HepG2 (cell line): ENCODE measurements around the gene SYT9. TPM values are rescaled to one million over a fixed set of nuclear protein-coding genes. Genes with fewer than 3 reads are reported as not detected.

Source experiments
- ATAC-seq: fragments of 200-7000 bp; cut with Tn5 transposase; 3 replicates; pipeline ENCODE4 v1.9.1; 2020; ENCODE audit warnings: mild to moderate bottlenecking, moderate library complexity
- BruUV-seq: library from RNA; stranded (reverse); fragments of 400-500 nt; replicated peaks from 2 replicates; lab custom pipeline; 2021; lab: Mats Ljungman, UMichigan
- CTCF ChIA-PET: fragments of 300-600 bp; formaldehyde crosslinking; extraction: SDS; loops from one replicate; lab custom pipeline; 2021; ENCODE audit warnings: low total read pairs, inconsistent platforms, low intra/inter-chr PET ratio; lab: Yijun Ruan, JAX
- POLR2A ChIA-PET: fragments of 350-600 bp; sonication (Branson Sonifier 250); formaldehyde crosslinking; loops from one replicate; lab custom pipeline; 2020; ENCODE audit warnings: antibody characterized with exemption, inconsistent platforms; lab: Yijun Ruan, JAX
- DNase-seq: peaks from one replicate; pipeline ENCODE4 v3.0.0-alpha.2; 2015; ENCODE audit warnings: low spot score
- FAIRE-seq: peaks from 3 replicates; lab custom pipeline; 2011; peaks lifted over from hg19 to GRCh38; lab: Jason Lieb, UNC
- H2AFZ ChIP-seq: one replicate; pipeline ENCODE4 v1.6.1; 2011; ENCODE audit warnings: low read length, inconsistent platforms
- H3K27ac ChIP-seq: fragments of 300-600 bp; 3 replicates; pipeline ENCODE4 v1.8.0; 2011; ENCODE audit warnings: mixed run types, mild to moderate bottlenecking, mixed read lengths, low read length, inconsistent platforms; ENCODE audit not compliant: insufficient read depth; ENCODE audit errors: extremely low read length
- H3K27me3 ChIP-seq, 2 experiments: fragments of 200-600 bp in 1 of 2; 2 replicates in 1 of 2; 3 replicates in 1 of 2; pipeline versions ENCODE4 v1.6.0 to v1.8.0; 2011; ENCODE audit warnings: low read length in 2 of 2, mild to moderate bottlenecking in 2 of 2, moderate library complexity in 2 of 2, inconsistent platforms in 1 of 2; ENCODE audit not compliant: insufficient read depth in 2 of 2, control insufficient read depth in 1 of 2
- H3K36me3 ChIP-seq, 2 experiments: fragments of 200-600 bp in 1 of 2; replicated peaks in 1 of 2; 2 replicates in 1 of 2; 3 replicates in 1 of 2; pipeline versions ENCODE4 v1.5.1 to v1.8.0; 2011; ENCODE audit warnings: low read length in 2 of 2, inconsistent platforms in 1 of 2; ENCODE audit not compliant: insufficient read depth in 2 of 2, control insufficient read depth in 1 of 2
- H3K4me1 ChIP-seq: 2 replicates; pipeline ENCODE4 v1.5.1; 2012; ENCODE audit warnings: low read length, inconsistent platforms; ENCODE audit not compliant: insufficient read depth
- H3K4me2 ChIP-seq: 2 replicates; pipeline ENCODE4 v1.6.0; 2011; ENCODE audit warnings: low read depth, low read length, inconsistent platforms
- H3K4me3 ChIP-seq, 3 experiments: fragments of 200-600 bp in 1 of 3; sonication (generic), shearing (Covaris generic) in 1 of 3; replicated peaks in 1 of 3; 2 replicates each; pipeline ENCODE4 v1.5.1; 2011 to 2016; ENCODE audit warnings: low read length in 3 of 3, inconsistent platforms in 2 of 3, low read depth in 2 of 3, mild to moderate bottlenecking in 2 of 3, control low read depth in 1 of 3, mixed read lengths in 1 of 3; ENCODE audit not compliant: insufficient read depth in 1 of 3
- H3K79me2 ChIP-seq: one replicate; pipeline ENCODE4 v1.6.1; 2011; ENCODE audit warnings: low read length, inconsistent platforms; ENCODE audit not compliant: insufficient read depth
- H3K9ac ChIP-seq: 2 replicates; pipeline ENCODE4 v1.6.0; 2011; ENCODE audit warnings: mild to moderate bottlenecking, low read depth, low read length, inconsistent platforms; ENCODE audit not compliant: insufficient read depth
- H3K9me3 ChIP-seq: 2 replicates; pipeline ENCODE4 v1.5.1; 2012; ENCODE audit warnings: mild to moderate bottlenecking, low read length
- H4K20me1 ChIP-seq: 2 replicates; pipeline ENCODE4 v1.6.0; 2011; ENCODE audit warnings: inconsistent platforms, mild to moderate bottlenecking, low read length, moderate library complexity; ENCODE audit not compliant: insufficient read depth
- AGO2 ChIP-seq: fragments of 200-400 bp; formaldehyde crosslinking; optimal IDR thresholded peaks from 2 replicates; pipeline ENCODE3; 2017; ENCODE audit warnings: mild to moderate bottlenecking, low read depth, low read length, moderate library complexity
- ELF4 ChIP-seq: sonication (generic); formaldehyde crosslinking; IDR thresholded peaks from 2 replicates; pipeline ENCODE4 v1.5.0; 2020; ENCODE audit warnings: missing genetic modification reagents, mild to moderate bottlenecking, moderate library complexity, borderline replicate concordance
- EP300 ChIP-seq, 3 experiments: sonication (generic) in 1 of 3; formaldehyde crosslinking in 1 of 3; IDR thresholded peaks; 2 replicates each; pipeline versions ENCODE4 v1.5.1 to v1.6.1; 2011 to 2020; ENCODE audit warnings: low read depth in 2 of 3, low read length in 2 of 3, borderline replicate concordance in 1 of 3, improper control_type of control experiment in 1 of 3, mild to moderate bottlenecking in 1 of 3, missing genetic modification reagents in 1 of 3, moderate library complexity in 1 of 3
- MIER2 ChIP-seq: IDR thresholded peaks from 2 replicates; pipeline ENCODE4 v1.6.1; 2016; ENCODE audit warnings: missing biosample characterization, missing genetic modification reagents
- NCOA5 ChIP-seq: sonication (generic); formaldehyde crosslinking; IDR thresholded peaks from 2 replicates; pipeline ENCODE4 v1.4.0; 2020; ENCODE audit warnings: missing genetic modification reagents
- NFKB2 ChIP-seq: sonication (generic); formaldehyde crosslinking; IDR thresholded peaks from 2 replicates; pipeline ENCODE4 v1.4.0; 2020; ENCODE audit warnings: missing genetic modification reagents, borderline replicate concordance
- NFRKB ChIP-seq: fragments of 450-650 bp; IDR thresholded peaks from 2 replicates; pipeline ENCODE4 v1.6.1; 2017
- SOX5 ChIP-seq: IDR thresholded peaks from 2 replicates; pipeline ENCODE4 v1.6.1; 2016; ENCODE audit warnings: borderline replicate concordance
- TCF12 ChIP-seq, 2 experiments: fragments of 450-650 bp in 1 of 2; sonication (generic) in 1 of 2; formaldehyde crosslinking in 1 of 2; IDR thresholded peaks; 2 replicates each; pipeline versions ENCODE4 v1.6.1 to v1.8.0; 2017 to 2022; ENCODE audit warnings: antibody characterized with exemption in 1 of 2, mild to moderate bottlenecking in 1 of 2, missing genetic modification reagents in 1 of 2, moderate library complexity in 1 of 2
- TRIM22 ChIP-seq: fragments of 450-650 bp; IDR thresholded peaks from 2 replicates; pipeline ENCODE4 v1.6.1; 2017
- U2AF1 ChIP-seq: fragments of 200-400 bp; formaldehyde crosslinking; optimal IDR thresholded peaks from 2 replicates; pipeline ENCODE3; 2017; ENCODE audit warnings: mild to moderate bottlenecking, low read depth, low read length
- ZBTB26 ChIP-seq: IDR thresholded peaks from 2 replicates; pipeline ENCODE4 v1.6.1; 2016; ENCODE audit warnings: missing compliant biosample characterization, missing genetic modification reagents, borderline replicate concordance
- ZFY ChIP-seq: sonication (generic); formaldehyde crosslinking; IDR thresholded peaks from 2 replicates; pipeline ENCODE4 v1.4.0; 2020; ENCODE audit warnings: missing genetic modification reagents
- ZNF563 ChIP-seq: sonication (generic); formaldehyde crosslinking; IDR thresholded peaks from 2 replicates; pipeline ENCODE4 v1.8.0; 2022; ENCODE audit warnings: mild to moderate bottlenecking, moderate library complexity, missing genetic modification reagents
- ZNF841 ChIP-seq: sonication (generic); formaldehyde crosslinking; IDR thresholded peaks from 2 replicates; pipeline ENCODE4 v1.8.1; 2023; ENCODE audit warnings: missing genetic modification reagents, borderline replicate concordance
- ZSCAN12 ChIP-seq: sonication (generic); formaldehyde crosslinking; IDR thresholded peaks from 2 replicates; pipeline ENCODE4 v1.9.0; 2021; ENCODE audit warnings: mild to moderate bottlenecking, missing genetic modification reagents
- WGBS: methylation state at CpG from one replicate; pipeline ENCODE4 v1.1.6; 2017; ENCODE audit warnings: low lambda C conversion rate; 5-methylcytosine and 5-hydroxymethylcytosine counted together
- in situ Hi-C: cut with HindIII; loops from 2 replicates; pipeline ENCODE4 v1.10.0; 2017; ENCODE audit warnings: low pct_unique_long_range_greater_than_20kb; ENCODE audit not compliant: extremely low pct_ligation_motif_present
- intact Hi-C: fragments of 100-400 bp; cut with micrococcal nuclease; formaldehyde crosslinking; loops from one replicate; pipeline ENCODE4 v1.10.0; 2022; ENCODE audit not compliant: unreplicated experiment
- polyA plus RNA-seq, 8 experiments: library from polyadenylated mRNA; depleted of rRNA in 3 of 8; stranded (reverse) in 7 of 8; unstranded in 1 of 8; fragments of >200 nt; fragmentation: Illumina TruSeq in 4 of 8; extraction: Trizol in 4 of 8; gene quantifications; 2 replicates each; pipeline versions ENCODE4 v1.2.1 to v1.2.3, GENCODE V29; 2011 to 2016; ENCODE audit warnings: low read depth in 4 of 8, missing spikeins in 1 of 8, mixed read lengths in 1 of 8; ENCODE audit not compliant: insufficient read depth in 1 of 8
- total RNA-seq, 5 experiments: library from RNA; depleted of rRNA; stranded (reverse); fragments of >200 nt; fragmentation: Illumina TruSeq; extraction: Trizol; gene quantifications; 2 replicates each; pipeline ENCODE4 v1.2.3, GENCODE V29; 2016; ENCODE audit warnings: low read depth in 1 of 5
- TF ChIP-seq, protein P1 (sequence below): sonication (generic); formaldehyde crosslinking; IDR thresholded peaks from 2 replicates; pipeline ENCODE4 v1.4.0; 2020; ENCODE audit warnings: mild to moderate bottlenecking, low read depth, missing genetic modification reagents

The SYT9 gene
- total and polyA plus RNA-seq, 2 of the 13 experiments (the other 11 are each of a cell fraction or from before 2014, with no cell fraction given): not detected

DNA sequence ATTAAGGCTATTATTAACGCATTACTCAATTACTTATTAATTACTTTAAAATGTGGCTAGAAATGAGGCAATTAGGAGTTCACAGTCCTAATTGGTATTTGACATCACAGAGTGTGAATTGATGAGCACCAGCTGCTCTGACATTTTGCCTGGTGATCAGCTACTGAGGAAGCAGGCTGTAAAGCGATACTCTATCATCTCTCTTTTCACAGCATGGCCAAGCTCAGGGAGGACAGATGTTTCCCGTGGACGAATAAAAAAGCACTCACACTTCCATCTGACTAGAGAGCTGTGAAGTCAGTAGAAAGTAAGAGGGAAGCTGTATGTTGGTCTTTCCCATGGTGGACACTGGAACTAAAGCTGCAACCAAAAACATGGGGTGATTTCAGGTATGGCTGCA is 29.1 kb upstream of the SYT9 start (continued):
- TF ChIP-seq ZBTB26: no peak
- no peak for TF ChIP-seq U2AF1
- TF ChIP-seq ZFY (CRISPR knock-in tag): no peak
- TF ChIP-seq ELF4 (CRISPR knock-in tag): no peak
- no peak for TF ChIP-seq ZNF563
- no peak for TF ChIP-seq SOX5 (CRISPR knock-in tag)
- no peak for TF ChIP-seq EP300 (IDR thresholded peaks at IDR 0.05; ENCODE audit: low read depth in 2 of 2, low read length in 2 of 2)
- TF ChIP-seq EP300 (CRISPR knock-in tag; IDR thresholded peaks at IDR 0.05; ENCODE audit: borderline replicate concordance): no peak
- TF ChIP-seq, all 625 proteins: peak for 0

DNA sequence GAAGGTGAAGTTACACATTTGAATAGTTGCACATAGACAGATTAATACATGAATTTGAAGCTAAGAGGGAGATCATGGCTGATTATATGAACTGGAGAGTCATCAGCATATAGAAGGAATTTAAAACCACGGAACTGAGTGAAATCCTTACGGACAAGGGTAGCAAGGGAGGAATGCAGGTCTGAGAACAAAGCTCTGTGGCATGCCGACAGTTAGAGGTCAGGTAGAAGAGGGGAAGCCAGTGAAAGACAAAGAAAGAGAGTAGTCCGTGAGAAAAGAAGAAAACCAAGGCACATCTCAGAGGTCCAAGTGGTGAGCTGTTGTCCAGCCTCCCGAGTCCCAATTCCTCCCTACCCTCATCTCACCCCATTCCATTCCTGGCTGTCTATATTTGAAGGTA is 11.8 kb upstream of the SYT9 start:
- Histone ChIP-seq H3K27me3 (peaks cover 0 to 13% of the 10 kb centered on the region in 2 experiments; a peak in 3 of 5 replicates), H3K79me2 (no peaks in the 10 kb centered on the region), H3K27ac (no peak overlapping the region), H4K20me1 (no peaks in the 10 kb centered on the region), H3K9me3 (no peaks in the 10 kb centered on the region), H3K4me3 (no peak overlapping the region), H3K4me1 (no peaks in the 10 kb centered on the region), H3K9ac (no peak overlapping the region), H3K4me2 (no peak overlapping the region), H2AFZ (no peak overlapping the region), H3K36me3 (no peaks in the 10 kb centered on the region)
- ChIA-PET CTCF (no interaction called here), POLR2A (no interaction called here)
- DNase-seq (no peak), ATAC-seq (no peak), FAIRE-seq (no peak)
- intact Hi-C loops: no loop called here
- 2% methylated on average over 5 of the region's 5 CpGs for WGBS
- in situ Hi-C loops: no loop called here
- TF ChIP-seq AGO2 (no peak), NCOA5 (CRISPR knock-in tag) (no peak), TCF12 (IDR thresholded peaks at IDR 0.05) (no peak), TCF12 (CRISPR knock-in tag; IDR thresholded peaks at IDR 0.05) (no peak), NFKB2 (CRISPR knock-in tag) (no peak), ZNF841 (CRISPR knock-in tag) (no peak), ZSCAN12 (CRISPR knock-in tag) (no peak), NFRKB (no peak), TRIM22 (no peak), MIER2 (CRISPR knock-in tag) (no peak)
- TF ChIP-seq, protein P1, sequence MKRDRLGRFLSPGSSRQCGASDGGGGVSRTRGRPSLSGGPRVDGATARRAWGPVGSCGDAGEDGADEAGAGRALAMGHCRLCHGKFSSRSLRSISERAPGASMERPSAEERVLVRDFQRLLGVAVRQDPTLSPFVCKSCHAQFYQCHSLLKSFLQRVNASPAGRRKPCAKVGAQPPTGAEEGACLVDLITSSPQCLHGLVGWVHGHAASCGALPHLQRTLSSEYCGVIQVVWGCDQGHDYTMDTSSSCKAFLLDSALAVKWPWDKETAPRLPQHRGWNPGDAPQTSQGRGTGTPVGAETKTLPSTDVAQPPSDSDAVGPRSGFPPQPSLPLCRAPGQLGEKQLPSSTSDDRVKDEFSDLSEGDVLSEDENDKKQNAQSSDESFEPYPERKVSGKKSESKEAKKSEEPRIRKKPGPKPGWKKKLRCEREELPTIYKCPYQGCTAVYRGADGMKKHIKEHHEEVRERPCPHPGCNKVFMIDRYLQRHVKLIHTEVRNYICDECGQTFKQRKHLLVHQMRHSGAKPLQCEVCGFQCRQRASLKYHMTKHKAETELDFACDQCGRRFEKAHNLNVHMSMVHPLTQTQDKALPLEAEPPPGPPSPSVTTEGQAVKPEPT (CRISPR knock-in tag): no peak
- BruUV-seq: no TSS peak
